Activated T-cell treated with anti-CD3 and anti-CD28 coated beads for 1 hour (primary cell): ENCODE results near the gene CUL4A.
"Not testable (repeated sequence)": the region's sequence is repeated elsewhere in the genome, so short reads cannot be mapped to it uniquely, and the experiment has no call there.

ENCODE experiments used
- DNase-seq: peaks from one replicate; pipeline ENCODE4 v3.0.0-alpha.2; 2020; ENCODE audit warnings: low read depth

Gene CUL4A

DNA sequence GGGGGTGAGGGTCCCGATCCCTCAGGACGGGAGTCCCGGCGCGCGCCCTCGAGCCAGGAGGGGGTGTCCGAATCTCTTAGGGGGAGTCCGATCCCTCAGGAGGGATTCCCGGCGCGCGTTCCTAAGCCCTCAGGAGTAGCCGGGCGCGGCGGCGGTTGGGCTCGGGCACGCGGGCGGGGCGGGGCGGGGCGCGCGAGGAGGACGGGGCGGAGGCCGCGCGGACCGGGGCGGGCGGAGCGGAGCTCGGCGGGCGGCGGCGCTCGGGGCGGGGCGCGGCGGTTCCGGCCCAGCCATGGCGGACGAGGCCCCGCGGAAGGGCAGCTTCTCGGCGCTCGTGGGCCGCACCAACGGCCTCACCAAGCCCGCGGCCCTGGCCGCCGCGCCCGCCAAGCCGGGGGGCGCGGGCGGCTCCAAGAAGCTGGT lies at the start of gene CUL4A:
TSS of gene CUL4A (plus strand) at position 278 of the 423 bp plus-strand sequence. CDS start at position 293, 15 bp downstream.
- peak; percentile 64 for DNase-seq

GRCh38 chr13:113159701-113160100 lies 49.7 kb upstream of the CUL4A start:
- DNase-seq: no peak

GRCh38 chr13:113160983-113161382 lies 48.4 kb upstream of the CUL4A start:
- DNase-seq: no peak

- no peak for DNase-seq
Measured at GRCh38 chr13:113161433-113161832, 48.0 kb upstream of the CUL4A start.

- not testable (repeated sequence) for DNase-seq
Measured at GRCh38 chr13:113161975-113162374, 47.4 kb upstream of the CUL4A start.

- no peak for DNase-seq
Measured at GRCh38 chr13:113162783-113163685, 46.4 kb upstream of the CUL4A start.

DNA sequence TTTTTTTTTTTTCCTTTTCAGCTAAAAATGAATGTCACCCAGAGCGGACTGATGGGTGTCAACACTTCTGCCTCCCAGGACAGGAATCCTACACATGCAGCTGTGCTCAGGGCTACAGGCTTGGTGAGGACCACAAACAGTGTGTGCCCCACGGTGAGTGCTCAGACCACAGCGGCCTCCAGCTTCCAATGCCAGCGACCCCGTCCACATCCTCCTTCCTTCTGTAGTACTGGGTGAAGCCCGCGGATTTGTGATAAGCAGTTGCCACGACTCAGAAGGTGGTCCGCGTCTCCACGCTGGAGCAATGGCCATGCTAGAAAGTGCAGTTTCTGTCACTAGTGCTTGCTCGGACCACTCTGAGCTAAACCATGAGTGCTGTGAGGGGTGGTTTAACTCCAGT lies 44.9 kb upstream of the CUL4A start:
- no peak for DNase-seq

- no peak for DNase-seq
Measured at GRCh38 chr13:113166266-113166665, 43.1 kb upstream of the CUL4A start.

- no peak for DNase-seq
Measured at GRCh38 chr13:113166681-113167080, 42.7 kb upstream of the CUL4A start.

GRCh38 chr13:113167155-113167554 lies 42.3 kb upstream of the CUL4A start:
- DNase-seq: no peak

DNA sequence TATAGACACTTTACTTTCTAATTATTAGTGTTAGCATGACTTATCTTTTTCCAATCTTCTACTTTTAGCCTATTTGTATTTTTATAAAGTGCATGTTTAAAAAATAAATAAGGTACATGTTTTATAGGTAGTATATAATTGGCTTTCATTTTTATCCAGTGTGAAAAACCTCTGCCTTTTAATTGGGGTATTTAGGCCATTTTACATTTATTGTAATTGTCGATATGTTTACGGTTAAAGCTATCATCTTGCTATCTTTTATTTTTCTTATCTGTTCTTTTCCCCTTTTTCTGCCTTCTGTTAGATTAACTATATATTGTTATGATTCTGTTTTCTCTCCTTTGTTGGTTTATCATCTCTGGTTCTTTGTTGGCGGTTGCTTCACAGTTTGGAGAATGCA lies 41.8 kb upstream of the CUL4A start:
- no peak for DNase-seq

DNA sequence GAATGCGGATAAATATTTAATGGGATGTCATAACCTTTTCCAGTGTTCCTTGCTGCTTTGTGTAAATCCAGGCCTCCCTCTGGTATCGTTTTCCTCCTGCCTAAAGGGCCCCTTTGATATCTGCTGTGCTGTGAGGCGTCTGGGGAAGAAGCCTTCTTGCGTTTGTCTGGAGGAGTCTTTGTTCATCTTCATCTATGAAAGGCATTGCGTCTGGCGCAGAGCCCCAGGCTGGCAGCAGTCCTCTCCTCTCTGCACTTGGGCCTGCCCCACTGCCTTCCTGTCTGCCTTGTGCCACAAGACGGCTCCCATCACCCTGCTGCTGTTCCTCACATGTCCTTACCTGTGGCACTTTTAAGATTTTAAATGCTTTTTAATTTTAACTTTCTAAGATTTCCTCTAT lies 41.2 kb upstream of the CUL4A start:
- DNase-seq: no peak

DNA sequence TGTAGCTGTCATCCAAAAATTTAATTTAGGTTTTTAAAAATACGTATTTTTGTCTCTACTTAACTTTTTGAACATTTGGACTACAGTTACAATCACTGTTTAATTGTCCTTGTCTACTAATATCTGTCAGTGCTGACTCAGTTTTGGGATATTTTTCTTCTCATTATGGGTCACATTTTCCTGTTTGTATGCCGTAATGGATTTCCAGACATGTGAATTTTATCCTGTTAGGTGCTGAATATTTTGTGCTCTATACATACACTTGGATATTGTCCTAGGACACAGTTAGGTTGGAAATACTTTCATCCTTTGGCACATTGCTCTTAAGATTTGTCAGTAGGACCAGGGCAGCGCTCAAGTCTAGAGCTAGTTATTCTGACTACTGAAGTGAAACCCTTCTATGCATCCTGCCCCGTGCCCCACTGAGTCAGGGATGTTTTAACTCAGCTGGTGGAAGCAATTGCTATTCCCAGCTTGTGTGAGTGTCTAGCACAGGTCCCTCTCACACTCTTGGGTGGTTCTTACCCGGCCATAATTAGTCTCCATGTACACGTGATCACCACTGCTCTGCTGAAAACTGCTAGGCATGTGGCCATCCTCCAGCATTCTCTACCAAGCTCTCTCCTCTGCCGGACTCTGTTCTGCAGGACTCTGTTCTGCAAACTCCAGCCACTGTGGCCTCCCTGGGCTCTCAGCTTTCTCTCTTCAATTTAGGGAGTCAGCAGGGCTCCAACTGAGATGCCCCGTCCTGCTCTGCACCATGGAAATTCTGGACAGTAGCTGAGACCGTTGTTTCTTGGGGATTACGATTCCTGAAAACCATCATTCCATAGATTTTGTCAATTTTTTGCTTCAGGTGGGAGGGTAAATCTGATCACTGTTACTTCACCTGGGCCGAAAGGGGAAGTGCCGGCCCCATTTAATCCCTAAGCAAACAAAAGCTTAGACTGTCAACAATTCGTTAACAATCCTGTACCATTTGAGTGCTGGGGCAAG lies 39.8 kb upstream of the CUL4A start:
- DNase-seq: no peak

DNA sequence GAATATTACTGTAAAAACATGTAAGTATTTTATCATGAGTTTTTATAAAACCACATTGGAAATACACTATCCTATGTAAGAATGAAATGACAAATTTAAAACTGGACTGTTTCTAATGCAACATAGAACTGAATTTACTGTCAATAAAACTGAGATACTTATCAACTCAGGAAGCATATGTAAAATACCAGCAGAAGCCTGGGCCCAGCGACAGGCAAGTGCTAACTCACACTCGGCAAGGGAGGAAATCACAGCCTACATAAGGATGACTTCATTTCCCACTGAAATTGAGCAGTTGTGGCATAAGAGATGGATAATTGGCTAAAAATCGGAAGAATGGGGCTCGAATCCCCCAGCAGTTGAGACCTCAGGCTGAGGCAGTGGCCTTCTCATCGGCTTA lies 38.9 kb upstream of the CUL4A start:
- DNase-seq: no peak

GRCh38 chr13:113171250-113172125 lies 37.9 kb upstream of the CUL4A start:
- no peak for DNase-seq

- no peak for DNase-seq
Measured at GRCh38 chr13:113172419-113172926, 36.9 kb upstream of the CUL4A start.

DNA sequence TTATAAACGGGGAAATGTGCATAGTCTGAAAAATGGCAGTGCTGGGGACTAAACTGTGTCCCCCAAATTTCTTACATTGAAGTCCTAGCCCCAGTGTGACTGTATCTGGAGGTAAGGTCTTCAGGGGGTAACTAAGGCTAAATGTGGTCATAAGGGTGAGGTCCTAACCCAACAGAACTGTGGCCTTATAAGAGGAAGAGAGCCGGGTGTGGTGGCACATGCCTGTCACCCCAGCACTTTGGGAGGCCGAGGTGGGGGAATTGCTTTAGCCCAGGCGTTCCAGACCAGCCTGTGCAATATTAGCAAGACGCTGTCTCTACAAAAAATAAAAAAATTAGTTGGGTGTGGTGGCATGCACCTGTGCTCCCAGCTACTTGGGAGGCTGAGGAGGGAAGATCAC lies 33.1 kb upstream of the CUL4A start:
- DNase-seq: no peak

- DNase-seq: no peak
Measured at GRCh38 chr13:113176822-113177221, 32.6 kb upstream of the CUL4A start.

DNA sequence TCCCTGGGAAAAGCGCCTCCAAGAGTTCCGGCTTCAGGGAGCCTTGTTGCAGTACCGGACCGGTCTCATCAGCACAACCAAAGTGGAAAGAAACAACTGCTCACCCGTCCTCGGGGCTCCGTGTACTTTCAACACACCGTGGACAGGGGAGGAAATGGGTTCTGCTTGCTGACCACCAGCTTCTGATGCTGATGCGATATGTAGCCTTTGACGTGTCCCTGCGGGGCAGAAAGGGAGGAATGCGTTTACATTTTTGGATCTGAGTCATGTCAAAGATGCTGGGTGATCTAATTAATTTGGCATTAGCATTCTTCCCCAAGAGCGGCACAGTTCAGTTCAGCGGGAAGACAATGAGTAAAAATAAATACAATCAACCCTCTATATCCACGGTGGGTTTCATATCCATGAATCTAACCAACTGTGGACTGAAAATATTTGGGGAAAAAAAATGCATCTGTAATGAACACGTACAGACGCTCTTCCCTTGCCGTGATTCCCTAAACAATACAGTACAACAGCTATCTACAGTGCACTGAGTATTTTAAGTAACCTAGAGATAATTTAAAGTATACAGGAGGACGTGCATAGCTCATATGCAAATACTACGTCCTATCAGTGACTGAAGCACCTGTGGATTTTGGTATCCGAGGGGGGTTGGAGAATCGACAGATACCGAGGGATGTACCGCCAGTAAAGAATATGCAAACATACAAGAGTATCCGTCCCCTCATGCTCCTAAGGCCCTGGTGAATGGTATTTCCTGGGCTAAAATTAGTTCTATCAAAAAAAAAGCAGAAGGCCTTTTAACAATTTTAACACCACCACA lies 31.1 kb upstream of the CUL4A start:
- no peak for DNase-seq

- DNase-seq: no peak
Measured at GRCh38 chr13:113178896-113179167, 30.6 kb upstream of the CUL4A start.
